ENCODE data around the gene UNC13C.

DNA sequence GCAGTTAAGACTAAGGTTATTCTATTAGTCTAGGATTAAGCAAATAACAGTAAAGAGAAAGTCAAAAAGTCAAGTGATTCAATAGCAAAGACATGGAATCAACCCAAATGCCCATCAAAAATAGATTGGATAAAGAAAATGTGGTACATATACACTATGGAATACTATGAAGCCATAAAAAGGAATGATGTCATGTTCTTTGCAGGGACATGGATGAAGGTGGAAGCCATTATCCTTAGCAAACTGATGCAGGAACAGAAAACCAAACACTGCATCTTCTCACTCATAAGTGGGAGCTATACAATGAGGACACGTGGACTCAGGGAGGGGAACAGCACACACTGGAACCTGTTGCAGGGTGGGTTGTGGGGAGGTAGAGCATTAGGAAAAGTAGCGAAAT, 29.0 kb downstream of the UNC13C start:
- TF ChIP-seq, protein P1, sequence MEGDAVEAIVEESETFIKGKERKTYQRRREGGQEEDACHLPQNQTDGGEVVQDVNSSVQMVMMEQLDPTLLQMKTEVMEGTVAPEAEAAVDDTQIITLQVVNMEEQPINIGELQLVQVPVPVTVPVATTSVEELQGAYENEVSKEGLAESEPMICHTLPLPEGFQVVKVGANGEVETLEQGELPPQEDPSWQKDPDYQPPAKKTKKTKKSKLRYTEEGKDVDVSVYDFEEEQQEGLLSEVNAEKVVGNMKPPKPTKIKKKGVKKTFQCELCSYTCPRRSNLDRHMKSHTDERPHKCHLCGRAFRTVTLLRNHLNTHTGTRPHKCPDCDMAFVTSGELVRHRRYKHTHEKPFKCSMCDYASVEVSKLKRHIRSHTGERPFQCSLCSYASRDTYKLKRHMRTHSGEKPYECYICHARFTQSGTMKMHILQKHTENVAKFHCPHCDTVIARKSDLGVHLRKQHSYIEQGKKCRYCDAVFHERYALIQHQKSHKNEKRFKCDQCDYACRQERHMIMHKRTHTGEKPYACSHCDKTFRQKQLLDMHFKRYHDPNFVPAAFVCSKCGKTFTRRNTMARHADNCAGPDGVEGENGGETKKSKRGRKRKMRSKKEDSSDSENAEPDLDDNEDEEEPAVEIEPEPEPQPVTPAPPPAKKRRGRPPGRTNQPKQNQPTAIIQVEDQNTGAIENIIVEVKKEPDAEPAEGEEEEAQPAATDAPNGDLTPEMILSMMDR (IDR thresholded peaks at IDR 0.05 in 2 of 3, conservative IDR thresholded peaks at IDR 0.05 in 1 of 3; ENCODE audit: borderline replicate concordance in 1 of 3, insufficient read depth in 1 of 3, low read depth in 2 of 3, low read length in 2 of 3), result no peak
- no peak for TF ChIP-seq POLR2A (IDR thresholded peaks at IDR 0.05; ENCODE audit: borderline replicate concordance, extremely low read depth, insufficient read depth, insufficient read length)
- no peak for TF ChIP-seq EZH2phosphoT487 (IDR thresholded peaks at IDR 0.05; ENCODE audit: borderline replicate concordance)
- no peak for TF ChIP-seq TCF7L2 (IDR thresholded peaks at IDR 0.05; ENCODE audit: borderline replicate concordance, extremely low read depth, insufficient read depth, insufficient read length)
- no peak for TF ChIP-seq YY1 (IDR thresholded peaks at IDR 0.05; ENCODE audit: extremely low read depth, insufficient replicate concordance, low read depth, low read length)
- TF ChIP-seq POLR2AphosphoS5 (IDR thresholded peaks at IDR 0.05; ENCODE audit: low read depth, low read length), result no peak
- no peak for TF ChIP-seq ZNF274 (IDR thresholded peaks at IDR 0.05; ENCODE audit: low read depth, low read length)
- no peak for TF ChIP-seq EGR1 (IDR thresholded peaks at IDR 0.05; ENCODE audit: low read depth)
- TF ChIP-seq, protein P2, sequence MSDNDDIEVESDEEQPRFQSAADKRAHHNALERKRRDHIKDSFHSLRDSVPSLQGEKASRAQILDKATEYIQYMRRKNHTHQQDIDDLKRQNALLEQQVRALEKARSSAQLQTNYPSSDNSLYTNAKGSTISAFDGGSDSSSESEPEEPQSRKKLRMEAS (IDR thresholded peaks at IDR 0.05), result no peak
- TF ChIP-seq SIN3A (IDR thresholded peaks at IDR 0.05; ENCODE audit: low read depth), result no peak
- no peak for TF ChIP-seq CBX3 (IDR thresholded peaks at IDR 0.05; ENCODE audit: low read depth)

Measured in HCT116 (cell line).